ENCODE data around the gene CFAP20. TPM values are rescaled to one million over a fixed set of nuclear protein-coding genes. Genes with fewer than 3 reads are reported as not detected.

Gene CFAP20
- polyA plus RNA-seq, 2 of the 4 experiments (the other 2 are of a cell fraction) = 45.3 to 53.1 TPM

GRCh38 chr16:58138852-58139251 lies 9.7 kb upstream of the CFAP20 start:
- POLR2A ChIA-PET = no interaction called here
- Histone ChIP-seq H3K4me3 (no peak overlapping the region), H3K4me1 (no peaks in the 10 kb centered on the region), H3K9me3 (peaks cover 49% of the 10 kb centered on the region), H3K27ac (no peak overlapping the region), H3K4me2 (no peak overlapping the region)
- FAIRE-seq (no peak), ATAC-seq (no peak), DNase-seq (ENCODE audit: low read depth in 1 of 2, low spot score in 1 of 2) (no peak)
- CTCF ChIA-PET = no interaction called here
- TF ChIP-seq FOXS1 (CRISPR knock-in tag; IDR thresholded peaks at IDR 0.05) (no peak), ZNF302 (CRISPR knock-in tag; IDR thresholded peaks at IDR 0.05) (no peak), HOXB5 (CRISPR knock-in tag; IDR thresholded peaks at IDR 0.05) (no peak), POLR2A (IDR thresholded peaks at IDR 0.05; ENCODE audit: low read length) (no peak), FOSB (CRISPR knock-in tag; IDR thresholded peaks at IDR 0.05) (no peak)
- TF ChIP-seq, protein P1, sequence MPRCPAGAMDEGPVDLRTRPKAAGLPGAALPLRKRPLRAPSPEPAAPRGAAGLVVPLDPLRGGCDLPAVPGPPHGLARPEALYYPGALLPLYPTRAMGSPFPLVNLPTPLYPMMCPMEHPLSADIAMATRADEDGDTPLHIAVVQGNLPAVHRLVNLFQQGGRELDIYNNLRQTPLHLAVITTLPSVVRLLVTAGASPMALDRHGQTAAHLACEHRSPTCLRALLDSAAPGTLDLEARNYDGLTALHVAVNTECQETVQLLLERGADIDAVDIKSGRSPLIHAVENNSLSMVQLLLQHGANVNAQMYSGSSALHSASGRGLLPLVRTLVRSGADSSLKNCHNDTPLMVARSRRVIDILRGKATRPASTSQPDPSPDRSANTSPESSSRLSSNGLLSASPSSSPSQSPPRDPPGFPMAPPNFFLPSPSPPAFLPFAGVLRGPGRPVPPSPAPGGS (IDR thresholded peaks at IDR 0.05) = no peak
- TF ChIP-seq, protein P2, sequence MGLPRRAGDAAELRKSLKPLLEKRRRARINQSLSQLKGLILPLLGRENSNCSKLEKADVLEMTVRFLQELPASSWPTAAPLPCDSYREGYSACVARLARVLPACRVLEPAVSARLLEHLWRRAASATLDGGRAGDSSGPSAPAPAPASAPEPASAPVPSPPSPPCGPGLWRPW (IDR thresholded peaks at IDR 0.05) = no peak
- TF ChIP-seq, protein P3, sequence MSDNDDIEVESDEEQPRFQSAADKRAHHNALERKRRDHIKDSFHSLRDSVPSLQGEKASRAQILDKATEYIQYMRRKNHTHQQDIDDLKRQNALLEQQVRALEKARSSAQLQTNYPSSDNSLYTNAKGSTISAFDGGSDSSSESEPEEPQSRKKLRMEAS (IDR thresholded peaks at IDR 0.05) = no peak

- Histone ChIP-seq H3K4me2 (no peak overlapping the region), H3K9me3 (peaks cover 49% of the 10 kb centered on the region), H3K4me3 (no peak overlapping the region), H3K4me1 (no peaks in the 10 kb centered on the region), H3K27ac (no peak overlapping the region)
- DNase-seq (ENCODE audit: low read depth in 1 of 2, low spot score in 1 of 2) (no peak), ATAC-seq (no peak), FAIRE-seq (no peak)
- TF ChIP-seq ATOH8 (CRISPR knock-in tag; IDR thresholded peaks at IDR 0.05; ENCODE audit: low read depth) (no peak), ELK1 (IDR thresholded peaks at IDR 0.05; ENCODE audit: low read depth, low read length) (no peak), RAD21 (conservative IDR thresholded peaks at IDR 0.05 in 1 of 2, IDR thresholded peaks at IDR 0.05 in 1 of 2) (no peak), RARB (CRISPR knock-in tag; IDR thresholded peaks at IDR 0.05) (no peak), HEYL (CRISPR knock-in tag; IDR thresholded peaks at IDR 0.05) (no peak), TP53 (CRISPR knock-in tag; IDR thresholded peaks at IDR 0.05) (no peak), EHF (CRISPR knock-in tag; IDR thresholded peaks at IDR 0.05) (no peak), GATA3 (IDR thresholded peaks at IDR 0.05; ENCODE audit: borderline replicate concordance) (no peak), POLR2AphosphoS2 (conservative IDR thresholded peaks at IDR 0.05; ENCODE audit: low read length) (no peak), HOXA7 (CRISPR knock-in tag; IDR thresholded peaks at IDR 0.05) (no peak), ZSCAN20 (CRISPR knock-in tag; IDR thresholded peaks at IDR 0.05) (no peak)
- TF ChIP-seq, protein P4, sequence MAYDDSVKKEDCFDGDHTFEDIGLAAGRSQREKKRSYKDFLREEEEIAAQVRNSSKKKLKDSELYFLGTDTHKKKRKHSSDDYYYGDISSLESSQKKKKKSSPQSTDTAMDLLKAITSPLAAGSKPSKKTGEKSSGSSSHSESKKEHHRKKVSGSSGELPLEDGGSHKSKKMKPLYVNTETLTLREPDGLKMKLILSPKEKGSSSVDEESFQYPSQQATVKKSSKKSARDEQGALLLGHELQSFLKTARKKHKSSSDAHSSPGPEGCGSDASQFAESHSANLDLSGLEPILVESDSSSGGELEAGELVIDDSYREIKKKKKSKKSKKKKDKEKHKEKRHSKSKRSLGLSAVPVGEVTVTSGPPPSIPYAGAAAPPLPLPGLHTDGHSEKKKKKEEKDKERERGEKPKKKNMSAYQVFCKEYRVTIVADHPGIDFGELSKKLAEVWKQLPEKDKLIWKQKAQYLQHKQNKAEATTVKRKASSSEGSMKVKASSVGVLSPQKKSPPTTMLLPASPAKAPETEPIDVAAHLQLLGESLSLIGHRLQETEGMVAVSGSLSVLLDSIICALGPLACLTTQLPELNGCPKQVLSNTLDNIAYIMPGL (CRISPR knock-in tag; IDR thresholded peaks at IDR 0.05; ENCODE audit: borderline replicate concordance) = no peak
- ChIA-PET CTCF (interaction anchor here (1.4 kb wide), 1 partner anchor 61 kb away, joined by 3 read pairs; the partner anchor contains the start of gene CSNK2A2), POLR2A (interaction anchor here (1.2 kb wide), 1 partner anchor 8 kb away, joined by 6 read pairs; the partner anchor contains the start of gene CFAP20)
- 33% methylated on average over 2 of the region's 2 CpGs for WGBS (ENCODE audit: missing lambda C conversion rate)
Measured at GRCh38 chr16:58137581-58137980, 8.4 kb upstream of the CFAP20 start.

Measured in A549 (cell line).